Islet precursor cell (in vitro differentiated cells): ENCODE data around the gene TOMM22.
A peak's percentile ranks its signal among the peaks of the same experiment; 100 is the strongest.
"Not testable (repeated sequence)": the region's sequence is repeated elsewhere in the genome, so short reads cannot be mapped to it uniquely, and the experiment has no call there.

Experiments used
- DNase-seq: peaks from one replicate; pipeline ENCODE4 v3.0.0-alpha.2; 2018

TOMM22 gene

GRCh38 chr22:38681582-38682335 is at the start of gene TOMM22:
Gene TOMM22, plus strand, starts transcription at chr22:38681957. Its CDS starts 22 bp downstream, at chr22:38681979.
- peak; percentile 94 for DNase-seq

- no peak for DNase-seq
Observed at GRCh38 chr22:38632528-38632927, 49.2 kb upstream of the TOMM22 start.

GRCh38 chr22:38638216-38638615 is 43.5 kb upstream of the TOMM22 start:
- no peak for DNase-seq

- no peak for DNase-seq
Observed at GRCh38 chr22:38638728-38639127, 43.0 kb upstream of the TOMM22 start.

GRCh38 chr22:38641476-38642040 is 40.2 kb upstream of the TOMM22 start:
- no peak for DNase-seq

GRCh38 chr22:38644245-38644644 is 37.5 kb upstream of the TOMM22 start:
- DNase-seq = not testable (repeated sequence)

- DNase-seq = no peak
Observed at GRCh38 chr22:38645430-38645829, 36.3 kb upstream of the TOMM22 start.

GRCh38 chr22:38649841-38650522 is 31.8 kb upstream of the TOMM22 start:
- no peak for DNase-seq

- no peak for DNase-seq
Observed at GRCh38 chr22:38652859-38653258, 28.9 kb upstream of the TOMM22 start.

- no peak for DNase-seq
Observed at GRCh38 chr22:38653741-38654140, 28.0 kb upstream of the TOMM22 start.

- no peak for DNase-seq
Observed at GRCh38 chr22:38655519-38656255, 26.1 kb upstream of the TOMM22 start.

- DNase-seq = peak; percentile 94
Observed at GRCh38 chr22:38656256-38657044, 25.3 kb upstream of the TOMM22 start, which contains the start of the genes CBY1 and FAM227A. Gene CBY1, plus strand, starts transcription at chr22:38656638. Its CDS starts 11,417 bp downstream, at chr22:38668055. Gene FAM227A, minus strand, starts transcription at chr22:38656392. Its CDS starts 6,224 bp downstream, at chr22:38650168.

GRCh38 chr22:38657045-38657909 is 24.5 kb upstream of the TOMM22 start:
- DNase-seq = peak; percentile 65

GRCh38 chr22:38674888-38675287 is 6.9 kb upstream of the TOMM22 start:
- DNase-seq = no peak

GRCh38 chr22:38675833-38676232 is 5.9 kb upstream of the TOMM22 start:
- no peak for DNase-seq

GRCh38 chr22:38684895-38685294 is 3.1 kb downstream of the TOMM22 start:
- DNase-seq = no peak

- no peak for DNase-seq
Observed at GRCh38 chr22:38685761-38686160, 4.0 kb downstream of the TOMM22 start.

- no peak for DNase-seq
Observed at GRCh38 chr22:38689651-38690050, 7.9 kb downstream of the TOMM22 start.

- no peak for DNase-seq
Observed at GRCh38 chr22:38694049-38694448, 12.3 kb downstream of the TOMM22 start.

GRCh38 chr22:38694940-38695339 is 13.2 kb downstream of the TOMM22 start:
- DNase-seq = no peak
